Peyer's patch (tissue), 4 donors: ENCODE results near the gene NMUR1. TPM values are rescaled to one million over a fixed set of nuclear protein-coding genes. Genes with fewer than 3 reads are reported as not detected.
"Not testable (repeated sequence)": the region's sequence is repeated elsewhere in the genome, so short reads cannot be mapped to it uniquely, and the experiment has no call there.

ENCODE experiments used
- DNase-seq, 3 donors: peaks; one replicate each; pipeline ENCODE4 v3.0.0-alpha.2; 2017 to 2019
- H3K27ac ChIP-seq, 4 donors: fragments of 200-600 bp; sonication (generic); one replicate each; pipeline ENCODE4 v1.5.1; 2016 to 2019
- H3K27me3 ChIP-seq, 2 donors: fragments of 200-600 bp; sonication (generic); one replicate each; pipeline ENCODE4 v1.5.1; 2019
- H3K36me3 ChIP-seq, 3 donors: fragments of 200-600 bp; sonication (generic); one replicate each; pipeline ENCODE4 v1.5.1; 2016 to 2019
- H3K4me1 ChIP-seq, 4 donors: fragments of 200-600 bp; sonication (generic); one replicate each; pipeline ENCODE4 v1.5.1; 2016 to 2019
- H3K4me3 ChIP-seq, 4 donors: fragments of 200-600 bp; sonication (generic); 1 replicate in 3 of 4; 2 replicates in 1 of 4; pipeline ENCODE4 v1.5.1; 2016 to 2019; ENCODE audit warnings: mild to moderate bottlenecking in 1 of 4
- H3K9me3 ChIP-seq, 4 donors: fragments of 200-600 bp; sonication (generic); one replicate each; pipeline ENCODE4 v1.5.1; 2016 to 2019; ENCODE audit warnings: mild to moderate bottlenecking in 1 of 4
- CTCF ChIP-seq, 6 experiments: fragments of 450-650 bp in 4 of 6; fragments of 200-600 bp in 2 of 6; sonication (generic) in 1 of 6; IDR thresholded peaks; one replicate each; pipeline ENCODE4 v1.5.1; 2017 to 2019; ENCODE audit warnings: antibody characterized with exemption in 6 of 6, mild to moderate bottlenecking in 3 of 6, moderate library complexity in 1 of 6
- POLR2A ChIP-seq, 2 donors: fragments of 450-650 bp; IDR thresholded peaks; one replicate each; pipeline ENCODE4 v1.5.1; 2017; ENCODE audit warnings: antibody characterized with exemption in 2 of 2, mild to moderate bottlenecking in 2 of 2, moderate library complexity in 2 of 2
- total RNA-seq, 4 donors: library from RNA; depleted of rRNA; stranded (reverse); fragments of >200 nt; gene quantifications; one replicate each; pipeline ENCODE4 v1.1.0, GENCODE V29; 2016

NMUR1 gene
- total RNA-seq, 4 donors from 2014 or later = 0.53 to 3.1 (median 0.80) TPM; not detected in 1

GRCh38 chr2:231573698-231574421 lies 43.6 kb upstream of the NMUR1 start:
- TF ChIP-seq POLR2A (IDR thresholded peaks at IDR 0.05) (no peak), CTCF (IDR thresholded peaks at IDR 0.05) (no peak)
- Histone ChIP-seq H3K27me3 (no peaks in the 10 kb centered on the region), H3K4me3 (no peak overlapping the region), H3K9me3 (no peaks in the 10 kb centered on the region), H3K36me3 (no peaks in the 10 kb centered on the region), H3K27ac (no peak overlapping the region), H3K4me1 (no peaks in the 10 kb centered on the region)
- DNase-seq = no peak

DNA sequence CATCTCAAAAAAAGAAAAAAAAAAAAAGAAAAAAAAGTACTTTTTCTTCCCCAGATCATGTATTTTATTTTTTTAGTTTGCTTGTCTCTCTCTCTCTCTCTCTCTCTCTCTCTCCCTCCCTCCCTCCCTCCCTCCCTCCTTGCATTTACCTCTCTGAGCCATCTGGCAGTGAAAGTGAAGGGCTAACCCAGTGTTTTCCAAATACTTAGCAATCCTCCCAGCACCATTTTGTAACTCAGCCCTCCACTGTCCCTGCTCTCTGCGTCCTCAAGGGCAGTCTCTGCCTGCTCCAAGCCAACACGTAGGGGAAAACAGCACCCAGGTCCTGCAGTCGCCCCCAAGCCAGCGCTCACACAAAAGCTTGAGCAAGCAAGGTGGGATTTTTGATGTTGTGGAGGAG lies 42.9 kb upstream of the NMUR1 start:
- Histone ChIP-seq H3K9me3 (no peaks in the 10 kb centered on the region), H3K36me3 (no peaks in the 10 kb centered on the region), H3K27me3 (no peaks in the 10 kb centered on the region), H3K4me1 (no peaks in the 10 kb centered on the region), H3K27ac (no peak overlapping the region), H3K4me3 (no peak overlapping the region)
- DNase-seq = no peak
- no peak for TF ChIP-seq CTCF (IDR thresholded peaks at IDR 0.05)
- TF ChIP-seq POLR2A (IDR thresholded peaks at IDR 0.05) = no peak

GRCh38 chr2:231571661-231572191 lies 41.5 kb upstream of the NMUR1 start:
- no peak for DNase-seq
- Histone ChIP-seq H3K9me3 (no peaks in the 10 kb centered on the region), H3K4me3 (no peak overlapping the region), H3K27ac (no peak overlapping the region), H3K36me3 (no peaks in the 10 kb centered on the region), H3K27me3 (no peaks in the 10 kb centered on the region), H3K4me1 (no peaks in the 10 kb centered on the region)
- TF ChIP-seq POLR2A (IDR thresholded peaks at IDR 0.05) = no peak
- no peak for TF ChIP-seq CTCF (IDR thresholded peaks at IDR 0.05)

- H3K27ac ChIP-seq, H3K4me3 ChIP-seq, H3K36me3 ChIP-seq, H3K27me3 ChIP-seq, H3K4me1 ChIP-seq, H3K9me3 ChIP-seq, DNase-seq: not testable (repeated sequence)
These were observed 40.7 kb upstream of the NMUR1 start for GRCh38 chr2:231570915-231571314.

- no peak for DNase-seq
- Histone ChIP-seq H3K27ac (no peak overlapping the region), H3K4me1 (no peaks in the 10 kb centered on the region), H3K36me3 (no peaks in the 10 kb centered on the region), H3K4me3 (no peak overlapping the region), H3K9me3 (no peaks in the 10 kb centered on the region), H3K27me3 (no peaks in the 10 kb centered on the region)
- no peak for TF ChIP-seq POLR2A (IDR thresholded peaks at IDR 0.05)
- no peak for TF ChIP-seq CTCF (IDR thresholded peaks at IDR 0.05)
These were observed 38.7 kb upstream of the NMUR1 start for GRCh38 chr2:231568785-231569435.

DNA sequence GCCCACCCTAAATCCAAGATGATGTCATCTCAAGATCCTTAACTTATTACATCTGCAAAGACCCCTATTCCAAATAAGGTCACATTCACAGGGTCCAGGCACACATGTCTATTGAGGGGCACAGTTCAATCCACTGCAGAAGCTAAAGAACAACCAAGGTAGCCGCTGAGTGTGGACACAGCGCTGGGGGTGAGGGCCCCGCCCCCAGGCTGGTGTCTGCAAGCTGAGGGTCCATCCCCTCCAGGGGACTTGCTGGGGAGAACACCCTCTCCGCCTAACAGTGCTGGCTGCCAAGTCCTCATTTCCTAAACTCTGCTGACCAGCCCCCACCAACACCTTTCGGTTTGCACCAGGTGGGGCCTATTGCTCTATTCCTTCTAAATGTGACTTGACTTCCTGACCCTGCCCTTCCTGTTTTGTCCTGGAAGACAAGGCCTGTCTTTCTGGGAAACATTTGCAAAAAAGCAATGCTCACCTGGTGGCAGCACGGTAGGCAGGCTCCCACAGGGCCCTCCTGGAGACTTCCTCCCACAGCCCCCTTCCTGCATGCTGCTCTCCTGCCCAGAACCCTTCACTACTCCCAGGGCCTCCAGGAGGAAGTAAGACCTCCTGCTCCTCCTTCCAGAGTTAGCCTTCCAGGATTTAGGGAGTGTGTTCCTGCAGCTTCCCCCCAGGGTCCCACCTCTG lies 38.0 kb upstream of the NMUR1 start:
- no peak overlapping the region for H3K27ac ChIP-seq
- H3K9me3 ChIP-seq = no peaks in the 10 kb centered on the region
- DNase-seq = no peak
- H3K27me3 ChIP-seq = no peaks in the 10 kb centered on the region
- H3K4me3 ChIP-seq = no peak overlapping the region
- no peaks in the 10 kb centered on the region for H3K36me3 ChIP-seq
- no peak for TF ChIP-seq CTCF (IDR thresholded peaks at IDR 0.05)
- TF ChIP-seq POLR2A (IDR thresholded peaks at IDR 0.05) = no peak
- no peaks in the 10 kb centered on the region for H3K4me1 ChIP-seq
